ENCODE data around the gene CKAP2L.

Gene CKAP2L

GRCh38 chr2:112762276-112762675 is 2.1 kb downstream of the CKAP2L start:
- DNase-seq: no peak

- DNase-seq: no peak
Measured at GRCh38 chr2:112760149-112760548, 4.3 kb downstream of the CKAP2L start.

- DNase-seq: no peak
Measured at GRCh38 chr2:112758711-112759110, 5.7 kb downstream of the CKAP2L start.

GRCh38 chr2:112757265-112757664 is 7.1 kb downstream of the CKAP2L start:
- peak; percentile 45 to 77 for DNase-seq

- no peak for DNase-seq
Measured at GRCh38 chr2:112756207-112756606, 8.2 kb downstream of the CKAP2L start.

- no peak for DNase-seq
Measured at GRCh38 chr2:112755444-112755843, 9.0 kb downstream of the CKAP2L start.

- peak; percentile 49 to 68 for DNase-seq
Measured at GRCh38 chr2:112754564-112754963, 9.8 kb downstream of the CKAP2L start.

- no peak for DNase-seq
Measured at GRCh38 chr2:112752667-112753066, 11.7 kb downstream of the CKAP2L start.

GRCh38 chr2:112751451-112752197 is 12.8 kb downstream of the CKAP2L start:
- no peak for DNase-seq

- no peak for DNase-seq
Measured at GRCh38 chr2:112750560-112750843, 13.9 kb downstream of the CKAP2L start.

- peak; percentile 78 to 81 for DNase-seq
Measured at GRCh38 chr2:112749755-112750559, 14.5 kb downstream of the CKAP2L start.

- DNase-seq: no peak
Measured at GRCh38 chr2:112740527-112740926, 23.9 kb downstream of the CKAP2L start.

GRCh38 chr2:112737542-112738232 is 26.7 kb downstream of the CKAP2L start:
- DNase-seq: no peak

- DNase-seq: no peak
Measured at GRCh38 chr2:112733871-112734270, 30.5 kb downstream of the CKAP2L start.

GRCh38 chr2:112733456-112733855 is 31.0 kb downstream of the CKAP2L start:
- no peak for DNase-seq

GRCh38 chr2:112731479-112731878 is 32.9 kb downstream of the CKAP2L start:
- DNase-seq: no peak

- no peak for DNase-seq
Measured at GRCh38 chr2:112730791-112731190, 33.6 kb downstream of the CKAP2L start.

- peak; percentile 45 to 53 for DNase-seq
Measured at GRCh38 chr2:112730216-112730615, 34.2 kb downstream of the CKAP2L start.

- DNase-seq: no peak
Measured at GRCh38 chr2:112728378-112729175, 35.8 kb downstream of the CKAP2L start.

- no peak for DNase-seq
Measured at GRCh38 chr2:112728029-112728362, 36.4 kb downstream of the CKAP2L start.

GRCh38 chr2:112727276-112728028 is 37.0 kb downstream of the CKAP2L start:
- DNase-seq: no peak
